HG03060 (cell line): ENCODE data around the gene FYCO1.

Experiments used
- ATAC-seq: cut with Tn5 transposase; IDR thresholded peaks from one replicate; pipeline ENCODE4 v1.9.1; 2021; ENCODE audit warnings: low read depth, moderate number of reproducible peaks; ENCODE audit not compliant: unreplicated experiment

The FYCO1 gene

DNA sequence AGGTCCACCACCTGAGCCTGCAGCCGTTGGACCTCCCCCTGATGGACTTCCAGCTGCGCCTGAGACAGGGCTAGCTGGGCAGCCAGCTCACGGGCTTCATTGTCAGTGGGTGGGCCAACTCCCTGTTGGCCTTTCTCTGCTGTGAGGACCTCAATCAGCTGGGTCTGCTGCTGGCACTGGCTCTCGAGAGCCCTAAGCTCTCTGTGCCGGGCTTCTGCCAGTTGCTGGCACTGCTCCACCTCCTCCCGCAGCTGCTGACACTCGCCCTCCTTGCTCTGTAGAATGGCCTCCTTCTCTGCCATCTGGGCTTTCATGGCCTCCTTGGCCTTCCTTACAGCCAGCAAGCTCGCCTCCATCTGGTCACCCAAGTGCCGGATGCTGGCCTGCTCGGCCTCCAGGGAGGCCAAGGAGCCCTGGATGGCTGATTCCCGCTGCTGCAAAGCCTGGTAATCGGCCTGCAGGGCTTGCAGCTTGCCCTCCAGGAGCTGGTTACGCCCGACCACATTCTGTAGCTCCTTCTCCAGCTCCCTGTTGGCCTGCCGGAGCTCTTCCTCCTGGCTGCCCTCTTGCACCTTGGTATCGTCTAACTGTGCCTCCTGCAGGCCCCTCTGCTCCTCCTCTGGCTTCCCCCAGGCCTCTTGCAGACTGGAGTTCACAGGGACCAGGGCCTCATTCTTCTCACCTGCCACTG is 28.5 kb downstream of the FYCO1 start:
- no peak for ATAC-seq

- no peak for ATAC-seq
These were observed 29.2 kb downstream of the FYCO1 start for GRCh38 chr3:45966371-45966791.

DNA sequence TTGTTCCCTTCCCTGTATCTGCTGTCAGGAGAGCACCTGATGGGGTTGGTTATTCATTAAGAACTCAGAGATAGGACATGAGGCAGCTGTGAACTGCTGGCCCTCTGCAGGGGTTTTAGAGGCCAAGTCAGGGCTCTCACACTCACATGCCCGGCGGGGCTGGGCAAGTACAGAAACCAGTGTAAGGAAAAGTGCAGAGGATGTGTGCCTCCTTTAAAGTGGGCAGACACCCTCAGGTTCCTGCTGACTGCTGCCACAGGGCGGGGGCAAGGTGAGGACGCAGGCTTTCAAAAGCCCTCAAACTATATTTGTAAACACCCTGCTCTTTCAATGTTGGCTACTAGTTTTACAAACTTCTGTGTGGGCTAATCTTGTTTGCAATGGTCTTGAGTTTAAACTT is 30.0 kb downstream of the FYCO1 start:
- ATAC-seq, result no peak

DNA sequence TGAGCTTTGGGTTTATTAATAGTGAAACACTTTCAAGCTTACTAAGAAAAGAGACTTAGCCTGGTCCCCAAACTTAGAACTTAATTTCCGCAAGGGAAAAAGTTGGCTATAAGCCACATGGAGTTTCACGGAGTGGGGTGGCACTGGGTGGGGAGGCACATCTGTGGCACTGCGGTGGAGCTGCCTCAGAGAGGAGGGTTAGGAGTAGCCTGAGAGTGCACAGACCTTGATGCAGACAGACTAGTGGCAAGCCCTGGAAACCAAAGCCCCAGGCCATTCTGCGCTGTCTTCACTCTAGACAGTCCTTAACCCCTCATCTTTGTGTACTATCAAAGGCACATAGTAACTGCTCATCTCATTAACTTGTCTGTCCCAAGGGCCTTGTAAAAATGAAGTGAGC is 30.4 kb downstream of the FYCO1 start:
- ATAC-seq, result no peak

DNA sequence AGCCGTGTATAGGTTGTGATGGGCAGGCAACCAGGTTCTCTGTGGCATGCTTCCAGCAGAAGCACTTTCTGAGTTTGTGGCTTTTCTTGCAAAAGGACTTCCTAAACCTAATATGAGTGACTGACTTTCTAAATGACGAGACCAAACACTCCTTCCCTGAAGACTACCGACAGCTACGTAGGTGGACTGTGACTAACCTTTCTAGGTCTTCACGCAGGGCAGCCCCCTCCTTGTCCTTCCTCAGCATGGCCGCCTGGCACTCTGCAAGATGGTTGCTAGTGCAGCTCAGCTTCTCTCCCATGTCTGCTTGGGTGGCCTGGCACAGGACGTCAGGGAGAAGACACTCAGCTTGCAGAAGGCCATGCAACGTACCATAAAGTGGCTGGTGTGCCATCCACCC is 31.5 kb downstream of the FYCO1 start:
- no peak for ATAC-seq

- no peak for ATAC-seq
These were observed 33.6 kb downstream of the FYCO1 start for GRCh38 chr3:45962033-45962432.

GRCh38 chr3:45960289-45960688 is 35.3 kb downstream of the FYCO1 start:
- no peak for ATAC-seq

- no peak for ATAC-seq
These were observed 36.4 kb downstream of the FYCO1 start for GRCh38 chr3:45959201-45959600.

DNA sequence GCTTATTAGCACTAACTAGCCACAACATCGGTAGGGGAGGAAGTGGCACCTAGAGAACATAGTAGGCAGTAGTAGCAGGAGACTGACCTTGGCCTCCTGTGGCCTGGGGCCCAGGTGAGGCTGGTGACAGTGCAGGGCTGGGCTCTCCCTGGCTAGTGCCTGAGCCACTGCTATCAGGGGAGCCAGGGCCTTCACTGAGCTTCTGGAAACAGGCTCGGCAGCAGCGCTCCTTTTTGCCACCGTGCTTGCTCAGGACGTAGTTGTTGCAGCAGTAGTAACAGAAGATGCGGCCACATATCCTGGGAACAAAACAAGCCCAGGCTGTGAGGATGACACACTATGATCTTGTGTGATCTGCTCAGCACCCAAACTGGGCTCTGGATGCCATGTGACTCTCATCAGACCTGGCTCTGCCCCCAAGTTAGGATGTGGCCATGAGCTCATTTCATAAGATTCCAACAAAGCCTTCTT is 37.3 kb downstream of the FYCO1 start:
- ATAC-seq, result no peak

DNA sequence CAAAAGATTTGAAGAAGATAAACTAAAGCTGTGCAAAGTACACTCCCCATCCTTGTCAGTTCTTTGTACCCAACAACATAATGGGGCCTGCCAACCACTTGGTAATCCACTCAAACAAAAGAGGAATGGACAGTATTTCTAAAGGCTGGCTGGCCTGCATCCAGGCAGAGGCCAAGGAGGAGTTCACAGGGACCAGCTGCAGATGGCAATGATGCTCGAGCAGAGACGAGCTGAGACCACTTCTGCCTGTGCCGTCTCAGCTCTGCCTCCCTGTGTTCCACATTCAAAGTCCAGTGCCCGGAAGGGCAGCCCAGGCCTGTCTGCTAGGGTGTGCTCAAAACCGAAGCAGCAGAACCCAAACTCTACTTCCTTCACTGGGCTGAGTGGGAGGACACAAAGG is 38.0 kb downstream of the FYCO1 start:
- no peak for ATAC-seq

GRCh38 chr3:45955706-45956105 is 39.9 kb downstream of the FYCO1 start:
- ATAC-seq, result no peak

DNA sequence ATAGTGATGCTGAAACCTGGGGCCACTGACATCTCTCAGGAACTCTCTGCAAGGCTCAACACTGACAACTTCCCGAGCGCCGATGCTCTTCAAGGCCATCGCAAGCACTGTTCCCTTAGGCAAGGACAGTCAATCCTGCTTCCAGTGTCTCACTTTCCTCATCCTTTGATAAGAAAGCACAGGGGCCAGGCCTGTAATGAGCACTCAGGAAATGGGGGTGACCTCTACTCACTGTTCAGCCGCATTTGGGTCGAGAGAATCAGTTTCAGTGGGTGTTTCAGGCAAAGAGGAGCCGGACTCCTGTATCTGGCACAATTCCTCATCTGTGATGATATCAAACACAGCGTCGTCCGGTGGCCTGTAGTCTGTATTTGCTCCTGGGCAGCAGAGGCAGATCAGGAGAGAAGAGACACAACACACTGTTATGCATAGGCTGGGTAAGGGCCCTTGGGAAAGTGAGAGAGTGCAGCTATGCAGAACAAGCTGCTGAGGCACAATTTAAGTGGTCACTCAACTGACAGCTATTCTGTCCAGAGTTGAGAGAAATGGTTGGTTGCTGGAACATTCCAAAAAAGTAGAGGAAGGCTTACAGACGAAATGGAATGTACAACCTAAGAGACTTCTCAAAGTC is 40.5 kb downstream of the FYCO1 start:
- no peak for ATAC-seq

- no peak for ATAC-seq
These were observed 41.3 kb downstream of the FYCO1 start for GRCh38 chr3:45954306-45954705.

- ATAC-seq, result no peak
These were observed 42.1 kb downstream of the FYCO1 start for GRCh38 chr3:45953536-45953935.

GRCh38 chr3:45952456-45952855 is 43.2 kb downstream of the FYCO1 start:
- no peak for ATAC-seq

GRCh38 chr3:45951946-45952345 is 43.7 kb downstream of the FYCO1 start:
- ATAC-seq, result no peak

DNA sequence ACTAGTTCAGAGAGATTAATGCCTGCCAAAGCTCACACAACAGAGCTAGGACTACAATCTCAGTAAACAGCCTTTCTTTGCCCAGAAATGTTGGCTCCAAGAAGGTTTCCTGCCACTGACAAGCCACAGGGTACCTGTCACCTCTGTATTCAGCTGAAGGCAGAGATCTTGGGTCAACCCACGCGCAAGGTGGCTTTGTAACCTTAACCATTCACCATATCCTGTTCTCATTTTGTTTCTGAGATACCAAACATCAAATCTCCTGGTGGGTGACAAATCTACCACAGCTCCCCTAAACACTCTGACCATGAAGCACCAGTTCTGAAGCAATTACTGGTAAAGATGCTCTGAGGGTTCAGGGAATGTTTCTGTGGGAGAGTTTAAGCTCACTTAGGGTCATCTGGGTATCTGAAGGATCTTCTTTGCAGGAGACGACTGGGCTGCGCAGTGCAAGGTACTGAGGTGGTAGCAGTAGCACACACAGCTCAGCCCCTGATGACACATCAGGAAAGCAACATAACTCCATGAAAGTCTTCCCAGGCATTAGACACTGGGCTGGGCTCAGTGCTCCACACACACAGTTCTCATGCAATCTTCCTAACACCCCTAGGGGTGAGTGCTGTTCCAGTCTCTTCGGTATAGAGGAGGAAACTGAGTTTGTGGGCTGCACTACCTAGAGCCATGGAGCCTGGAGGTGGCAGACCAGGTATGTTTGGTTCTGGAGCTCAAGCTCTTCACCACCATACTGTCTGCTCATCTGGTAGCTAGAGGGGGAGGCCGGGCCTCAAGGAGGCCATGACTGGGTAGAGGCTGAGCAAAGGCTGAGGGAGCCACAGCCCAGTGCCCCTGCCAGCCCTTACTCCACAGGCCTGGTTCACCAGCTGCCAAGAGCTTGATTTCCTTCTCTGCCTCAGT is 44.7 kb downstream of the FYCO1 start:
- no peak for ATAC-seq

GRCh38 chr3:45950131-45950530 is 45.5 kb downstream of the FYCO1 start:
- no peak for ATAC-seq

DNA sequence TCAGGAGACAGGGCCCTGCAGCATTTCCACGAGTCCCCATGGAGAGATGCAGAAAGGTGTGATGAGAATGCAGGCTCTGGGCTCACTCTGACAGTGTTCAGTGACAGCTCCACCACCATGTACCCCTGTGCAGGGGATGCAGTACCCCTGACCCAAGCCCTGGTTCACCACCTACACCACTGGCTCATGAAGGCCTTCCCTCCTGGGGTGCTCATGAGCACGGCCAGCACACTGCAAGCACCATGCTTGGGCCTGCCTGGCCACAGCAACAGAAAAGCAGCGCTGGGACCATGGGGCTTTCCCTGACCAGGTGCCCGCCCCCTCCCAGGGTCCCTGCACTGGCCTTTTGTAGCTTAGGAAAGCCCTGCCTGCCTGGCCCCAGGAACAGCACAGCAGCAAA is 46.2 kb downstream of the FYCO1 start:
- ATAC-seq, result no peak

DNA sequence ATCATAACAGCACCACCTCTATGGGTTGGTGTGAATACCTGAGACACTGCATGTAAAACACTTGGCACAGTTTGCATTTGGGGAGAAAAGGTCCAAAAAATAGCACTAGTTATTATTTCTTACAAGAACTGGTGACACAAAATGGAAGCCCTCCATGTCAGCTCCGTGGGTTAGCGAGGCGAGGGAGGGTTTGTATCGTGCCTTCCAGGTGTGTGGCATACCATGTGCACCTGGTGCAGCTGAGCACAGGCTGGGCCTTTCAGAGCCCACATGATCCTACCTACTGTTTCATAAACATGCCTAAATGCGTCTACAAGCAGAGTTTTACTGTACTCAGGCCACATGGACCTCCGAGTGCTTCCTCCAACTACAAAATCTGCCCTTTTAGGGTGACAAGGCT is 46.7 kb downstream of the FYCO1 start:
- ATAC-seq, result no peak

DNA sequence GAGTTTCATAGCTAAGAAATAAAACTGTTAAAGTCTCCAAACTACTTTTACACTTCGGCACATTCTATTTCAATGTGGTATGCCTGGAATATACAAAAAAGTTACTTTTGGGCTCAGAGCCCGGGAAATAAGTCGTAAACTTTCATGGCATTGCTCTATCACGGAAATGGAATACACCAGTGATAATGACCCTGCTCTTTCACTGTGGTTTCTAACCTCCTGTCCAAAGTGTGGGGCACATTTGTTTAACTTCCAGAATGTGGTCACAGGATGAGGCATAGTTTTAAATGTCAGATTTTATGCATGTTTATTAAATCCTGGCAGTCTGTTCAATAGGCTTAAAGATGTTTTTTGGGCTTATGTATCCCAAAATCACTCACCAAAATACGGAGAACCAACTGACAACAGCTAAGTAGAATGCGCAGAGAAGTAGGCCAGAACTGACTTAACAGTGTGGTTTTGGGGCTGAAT is 47.3 kb downstream of the FYCO1 start:
- no peak for ATAC-seq
